GM12874 (cell line): ENCODE measurements around the gene ADCYAP1R1.

Source experiments
- CTCF ChIP-seq: IDR thresholded peaks from 2 replicates; pipeline ENCODE4 v1.5.1; 2011; ENCODE audit warnings: low read depth, mild to moderate bottlenecking, control low read depth, low read length, moderate library complexity; ENCODE audit not compliant: insufficient read depth

The ADCYAP1R1 gene

GRCh38 chr7:31043051-31043471, 9.0 kb upstream of the ADCYAP1R1 start:
- no peak for TF ChIP-seq CTCF

- TF ChIP-seq CTCF, result no peak
These were observed 7.6 kb upstream of the ADCYAP1R1 start for GRCh38 chr7:31044529-31044928.

GRCh38 chr7:31046723-31047122, 5.4 kb upstream of the ADCYAP1R1 start:
- no peak for TF ChIP-seq CTCF

- TF ChIP-seq CTCF, result no peak
These were observed 4.6 kb upstream of the ADCYAP1R1 start for GRCh38 chr7:31047313-31048146.

- no peak for TF ChIP-seq CTCF
These were observed 2.9 kb upstream of the ADCYAP1R1 start for GRCh38 chr7:31049005-31049765.

- no peak for TF ChIP-seq CTCF
These were observed 356 bp downstream of the ADCYAP1R1 start for GRCh38 chr7:31052487-31052840.

GRCh38 chr7:31052841-31053601, 913 bp downstream of the ADCYAP1R1 start:
- TF ChIP-seq CTCF, result no peak
